GM21423 (cell line): ENCODE results near the gene ZNF451.
A peak's percentile ranks its signal among the peaks of the same experiment; 100 is the strongest.

ENCODE experiments used
- ATAC-seq: cut with Tn5 transposase; IDR thresholded peaks from one replicate; pipeline ENCODE4 v1.9.1; 2021; ENCODE audit warnings: mild to moderate bottlenecking, moderate library complexity; ENCODE audit not compliant: unreplicated experiment

ZNF451 gene

GRCh38 chr6:57147401-57147800 lies 57.4 kb downstream of the ZNF451 start:
- ATAC-seq: no peak

GRCh38 chr6:57147955-57148858 lies 58.2 kb downstream of the ZNF451 start:
- ATAC-seq: no peak

- no peak for ATAC-seq
Measured at GRCh38 chr6:57158658-57159057, 68.7 kb downstream of the ZNF451 start.

- ATAC-seq: no peak
Measured at GRCh38 chr6:57159127-57159526, 69.1 kb downstream of the ZNF451 start.

- ATAC-seq: no peak
Measured at GRCh38 chr6:57162028-57162427, 72.0 kb downstream of the ZNF451 start.

GRCh38 chr6:57162516-57162915 lies 72.5 kb downstream of the ZNF451 start:
- ATAC-seq: no peak

GRCh38 chr6:57163956-57164355 lies 74.0 kb downstream of the ZNF451 start:
- ATAC-seq: no peak

- ATAC-seq: no peak
Measured at GRCh38 chr6:57165080-57165479, 75.1 kb downstream of the ZNF451 start.

GRCh38 chr6:57172136-57173055 lies 82.4 kb downstream of the ZNF451 start, which contains the start of gene BAG2:
TSS of gene BAG2 (plus strand) at chr6:57172326. CDS start at chr6:57172698, 372 bp downstream.
- ATAC-seq: peak; percentile 86

- no peak for ATAC-seq
Measured at GRCh38 chr6:57173056-57173885, 83.3 kb downstream of the ZNF451 start.

- no peak for ATAC-seq
Measured at GRCh38 chr6:57173886-57174510, 84.0 kb downstream of the ZNF451 start.

GRCh38 chr6:57174511-57174907 lies 84.5 kb downstream of the ZNF451 start:
- ATAC-seq: no peak

- no peak for ATAC-seq
Measured at GRCh38 chr6:57177545-57178265, 87.7 kb downstream of the ZNF451 start.

- no peak for ATAC-seq
Measured at GRCh38 chr6:57180596-57180995, 90.6 kb downstream of the ZNF451 start.

GRCh38 chr6:57182017-57182432 lies 92.0 kb downstream of the ZNF451 start:
- ATAC-seq: no peak

- no peak for ATAC-seq
Measured at GRCh38 chr6:57183336-57183735, 93.3 kb downstream of the ZNF451 start.

GRCh38 chr6:57190140-57190539 lies 100.2 kb downstream of the ZNF451 start:
- ATAC-seq: no peak

GRCh38 chr6:57193177-57193576 lies 103.2 kb downstream of the ZNF451 start:
- no peak for ATAC-seq

GRCh38 chr6:57195457-57195856 lies 105.5 kb downstream of the ZNF451 start:
- no peak for ATAC-seq
